Fibroblast of peridontal ligament (primary cell): Measurements from ENCODE around the gene TNFRSF6B.

Experiments used
- DNase-seq: peaks from one replicate; pipeline ENCODE4 v3.0.0-alpha.2; 2010; ENCODE audit errors: extremely low read depth

TNFRSF6B gene

GRCh38 chr20:63736893-63737694, 40.6 kb downstream of the TNFRSF6B start:
- DNase-seq, result no peak

GRCh38 chr20:63737695-63737944, 41.2 kb downstream of the TNFRSF6B start:
- no peak for DNase-seq

DNA sequence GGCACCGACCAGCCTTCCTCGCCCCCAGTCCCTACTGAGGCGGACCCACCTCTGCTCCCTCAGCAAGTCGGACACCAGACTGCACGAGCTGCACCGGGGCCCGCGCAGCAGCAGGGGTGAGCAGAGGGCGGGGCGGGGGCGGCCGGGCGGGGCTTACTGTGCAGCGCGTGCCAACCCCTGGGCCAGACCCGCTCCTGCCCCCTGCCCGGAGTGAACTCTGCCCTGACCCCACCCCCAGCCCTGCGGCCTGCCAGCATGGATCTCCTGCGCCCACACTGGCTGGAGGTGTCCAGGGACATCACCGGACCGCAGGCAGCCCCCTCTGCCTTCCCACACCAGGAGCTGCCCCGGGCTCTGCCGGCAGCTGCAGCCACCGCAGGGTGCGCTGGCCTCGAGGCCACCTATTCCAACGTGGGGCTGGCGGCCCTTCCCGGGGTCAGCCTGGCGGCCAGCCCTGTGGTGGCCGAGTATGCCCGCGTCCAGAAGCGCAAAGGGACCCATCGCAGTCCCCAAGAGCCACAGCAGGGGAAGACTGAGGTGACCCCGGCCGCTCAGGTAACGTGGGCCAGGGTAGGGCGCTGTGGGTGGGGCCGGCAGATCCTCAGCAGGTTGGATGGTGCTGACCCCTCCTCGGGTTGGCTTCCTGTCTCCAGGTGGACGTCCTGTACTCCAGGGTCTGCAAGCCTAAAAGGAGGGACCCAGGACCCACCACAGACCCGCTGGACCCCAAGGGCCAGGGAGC, 41.7 kb downstream of the TNFRSF6B start:
- no peak for DNase-seq

GRCh38 chr20:63738687-63739129, 42.3 kb downstream of the TNFRSF6B start:
- no peak for DNase-seq

- DNase-seq, result peak; percentile 58
Observed at GRCh38 chr20:63739130-63740069, 42.9 kb downstream of the TNFRSF6B start, which contains the start of gene SLC2A4RG. Gene SLC2A4RG, plus strand, starts transcription at chr20:63739776. Its CDS starts 137 bp downstream, at chr20:63739913.

DNA sequence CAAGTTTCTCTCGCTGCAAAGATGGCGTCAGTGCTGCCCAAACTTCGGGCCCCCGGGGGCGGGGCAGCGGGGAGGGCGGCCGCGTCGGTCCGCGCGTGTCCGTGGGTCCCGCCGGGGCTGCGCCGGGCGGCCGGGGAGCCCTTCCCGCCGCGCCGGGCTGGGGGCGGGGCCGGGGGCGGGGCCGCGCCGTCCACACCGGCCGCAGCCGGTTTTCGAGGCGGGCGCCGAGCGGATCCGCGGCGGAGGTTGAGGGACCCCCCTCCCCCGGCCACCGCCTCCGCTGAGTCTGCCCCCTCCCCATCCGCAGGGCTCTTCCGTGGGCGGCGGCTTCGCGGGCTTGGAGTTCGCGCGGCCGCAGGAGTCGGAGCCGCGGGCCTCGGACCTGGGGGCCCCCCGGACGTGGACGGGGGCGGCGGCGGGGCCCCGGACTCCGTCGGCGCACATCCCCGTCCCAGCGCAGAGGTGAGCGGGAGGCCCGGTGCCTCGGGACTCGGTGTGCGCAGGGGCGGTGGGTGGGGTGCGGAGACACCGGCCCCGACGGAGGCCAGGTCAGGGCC, 43.7 kb downstream of the TNFRSF6B start:
- DNase-seq, result peak; percentile 25

GRCh38 chr20:63740627-63741353, 44.3 kb downstream of the TNFRSF6B start:
- peak; percentile 88 for DNase-seq

- no peak for DNase-seq
Observed at GRCh38 chr20:63741354-63741675, 44.9 kb downstream of the TNFRSF6B start.

GRCh38 chr20:63741676-63742380, 45.4 kb downstream of the TNFRSF6B start:
- no peak for DNase-seq

- no peak for DNase-seq
Observed at GRCh38 chr20:63742381-63743024, 46.1 kb downstream of the TNFRSF6B start.

- DNase-seq, result no peak
Observed at GRCh38 chr20:63743210-63743970, 46.9 kb downstream of the TNFRSF6B start.

DNA sequence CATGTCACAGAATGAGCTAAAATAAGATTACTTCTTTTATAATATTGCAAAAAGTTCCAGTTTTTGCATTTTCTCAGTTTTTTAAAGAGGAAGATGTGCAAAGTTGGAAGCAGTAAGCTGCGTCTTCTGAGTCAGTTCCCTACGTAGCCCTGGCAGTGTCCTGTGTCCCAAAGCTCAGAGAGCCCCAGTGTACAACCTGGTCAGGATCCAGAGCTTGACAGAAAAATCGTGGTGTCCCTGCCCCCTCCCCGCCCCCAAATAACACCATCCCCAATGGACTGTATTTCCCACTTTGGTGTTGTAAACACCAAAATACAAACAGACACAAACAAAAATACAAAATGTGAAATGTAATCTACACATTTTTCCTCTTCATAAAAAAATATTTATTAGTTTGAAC, 47.7 kb downstream of the TNFRSF6B start:
- DNase-seq, result no peak

- no peak for DNase-seq
Observed at GRCh38 chr20:63744574-63745423, 48.3 kb downstream of the TNFRSF6B start.

GRCh38 chr20:63745424-63745805, 49.0 kb downstream of the TNFRSF6B start:
- no peak for DNase-seq

DNA sequence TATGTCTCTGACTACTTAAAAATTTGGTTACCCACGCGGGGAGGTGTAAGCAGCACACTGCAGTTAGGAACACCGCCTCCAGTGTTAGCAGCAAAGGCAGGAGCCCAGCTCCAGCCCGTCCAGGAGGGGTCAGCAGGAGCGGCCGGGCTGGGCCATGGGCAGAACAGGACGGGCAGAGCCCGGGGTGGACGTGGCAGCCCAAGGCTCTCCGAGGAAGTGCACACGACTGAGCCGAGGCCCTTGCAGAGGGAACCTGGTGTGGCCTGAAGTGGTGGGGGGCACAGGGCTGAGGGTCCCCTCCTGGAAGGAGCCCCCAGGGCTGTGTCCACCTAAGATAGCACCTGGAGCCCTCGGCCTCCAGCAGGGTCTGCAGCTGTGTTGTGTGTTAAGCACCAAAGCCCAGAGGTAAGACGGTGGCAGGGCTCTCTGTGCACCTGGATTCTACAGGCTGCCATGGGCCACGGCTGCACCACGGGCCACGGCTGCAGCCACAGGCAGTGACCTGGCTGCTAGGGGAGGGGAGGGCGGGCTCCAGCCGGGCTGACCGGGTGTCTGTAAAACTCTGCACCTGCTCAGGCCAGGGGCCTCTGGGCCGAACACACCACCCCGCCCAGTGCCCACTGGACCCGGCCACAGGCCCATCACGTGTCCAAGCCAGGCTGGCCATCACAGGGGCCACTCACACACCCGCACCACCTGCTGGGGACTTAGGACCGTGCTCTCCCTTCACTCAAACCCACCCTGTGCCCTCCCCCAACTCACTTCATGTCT, 49.7 kb downstream of the TNFRSF6B start:
- no peak for DNase-seq

GRCh38 chr20:63746751-63747315, 50.4 kb downstream of the TNFRSF6B start:
- no peak for DNase-seq

- no peak for DNase-seq
Observed at GRCh38 chr20:63747622-63748069, 51.2 kb downstream of the TNFRSF6B start.
